K562 (cell line): ENCODE measurements around the gene HAPLN2. TPM values are rescaled to one million over a fixed set of nuclear protein-coding genes. Genes with fewer than 3 reads are reported as not detected.
A peak's percentile ranks its signal among the peaks of the same experiment; 100 is the strongest.

Experiments used
- ATAC-seq: fragments of 200-7000 bp; cut with Tn5 transposase; 3 replicates; pipeline ENCODE4 v1.9.1; 2020; ENCODE audit warnings: moderate library complexity
- BruUV-seq: library from RNA; stranded (reverse); fragments of 400-500 nt; replicated peaks from 2 replicates; lab custom pipeline; 2021; lab: Mats Ljungman, UMichigan
- CTCF ChIA-PET: fragments of 300-600 bp; formaldehyde crosslinking; extraction: SDS; loops from one replicate; lab custom pipeline; 2021; ENCODE audit warnings: low intra/inter-chr PET ratio; lab: Yijun Ruan, JAX
- POLR2A ChIA-PET: fragments of 300-600, 350-650 bp; sonication (Branson Sonifier 250); formaldehyde crosslinking; extraction: SDS; loops from one replicate; lab custom pipeline; 2021; ENCODE audit warnings: antibody characterized with exemption, inconsistent platforms; lab: Yijun Ruan, JAX
- DNase-seq, 4 experiments: peaks; one replicate each; pipeline versions ENCODE4 v3.0.0 to v3.0.0-alpha.2; 2011 to 2018; ENCODE audit warnings: low spot score in 3 of 4, mixed read lengths in 3 of 4; ENCODE audit errors: extremely low read depth in 1 of 4
- FAIRE-seq: peaks from 2 replicates; lab custom pipeline; 2011; peaks lifted over from hg19 to GRCh38; lab: Jason Lieb, UNC
- H2AFZ ChIP-seq: 2 replicates; pipeline ENCODE4 v1.6.0; 2011; ENCODE audit warnings: low read depth, low read length, control low read depth, inconsistent platforms
- H3K27ac ChIP-seq: fragments of 200-600 bp; 3 replicates; pipeline ENCODE4 v1.8.0; 2011; ENCODE audit warnings: low read depth, mild to moderate bottlenecking, control low read depth, inconsistent platforms, low read length, moderate library complexity, mixed read lengths; ENCODE audit errors: extremely low read depth
- H3K27me3 ChIP-seq, 2 experiments: fragments of 300-600 bp in 1 of 2; 2 replicates in 1 of 2; 3 replicates in 1 of 2; pipeline versions ENCODE4 v1.6.0 to v1.8.0; 2011; ENCODE audit warnings: inconsistent platforms in 2 of 2, low read length in 2 of 2, mild to moderate bottlenecking in 1 of 2, mixed read lengths in 1 of 2, moderate library complexity in 1 of 2; ENCODE audit not compliant: control insufficient read depth in 2 of 2, insufficient read depth in 2 of 2
- H3K36me3 ChIP-seq: fragments of 300-600 bp; 3 replicates; pipeline ENCODE4 v1.8.0; 2011; ENCODE audit warnings: mild to moderate bottlenecking, low read length, inconsistent platforms; ENCODE audit not compliant: control insufficient read depth, insufficient read depth
- H3K4me1 ChIP-seq, 2 experiments: fragments of 200-600 bp in 1 of 2; replicated peaks in 1 of 2; 2 replicates in 1 of 2; 3 replicates in 1 of 2; pipeline versions ENCODE4 v1.5.1 to v1.8.0; 2011; ENCODE audit warnings: inconsistent platforms in 2 of 2, low read length in 2 of 2, mild to moderate bottlenecking in 1 of 2, mixed read lengths in 1 of 2, moderate library complexity in 1 of 2; ENCODE audit not compliant: control insufficient read depth in 2 of 2, insufficient read depth in 2 of 2
- H3K4me2 ChIP-seq: 2 replicates; pipeline ENCODE4 v1.6.1; 2011; ENCODE audit warnings: low read length, control low read depth, inconsistent platforms, mixed read lengths; ENCODE audit not compliant: insufficient read depth
- H3K4me3 ChIP-seq: fragments of 200-600 bp; sonication (generic), shearing (Covaris generic); 2 replicates; pipeline ENCODE4 v1.5.1; 2016; ENCODE audit warnings: control low read depth, inconsistent platforms
- H3K79me2 ChIP-seq: fragments of 200-600 bp; 3 replicates; pipeline ENCODE4 v1.8.0; 2011; ENCODE audit warnings: low read length, inconsistent platforms; ENCODE audit not compliant: control insufficient read depth, insufficient read depth
- H3K9ac ChIP-seq, 2 experiments: 2 replicates each; pipeline versions ENCODE4 v1.6.0 to v1.6.1; 2011; ENCODE audit warnings: low read depth in 2 of 2, low read length in 2 of 2, control low read depth in 1 of 2, inconsistent platforms in 1 of 2, mild to moderate bottlenecking in 1 of 2, mixed read lengths in 1 of 2; ENCODE audit not compliant: insufficient read depth in 1 of 2
- H3K9me1 ChIP-seq: one replicate; pipeline ENCODE4 v1.6.0; 2011; ENCODE audit warnings: inconsistent platforms, mild to moderate bottlenecking, low read length, moderate library complexity; ENCODE audit not compliant: control insufficient read depth, insufficient read depth
- H3K9me3 ChIP-seq: replicated peaks from 2 replicates; pipeline ENCODE4 v1.5.1; 2011; ENCODE audit warnings: low read depth, low read length, inconsistent platforms; ENCODE audit not compliant: control insufficient read depth, insufficient read depth
- H4K20me1 ChIP-seq: replicated peaks from 2 replicates; pipeline ENCODE4 v1.6.1; 2011; ENCODE audit warnings: low read length, inconsistent platforms, mixed read lengths; ENCODE audit not compliant: control insufficient read depth, insufficient read depth
- ARID2 ChIP-seq: fragments of 450-650 bp; IDR thresholded peaks from 2 replicates; pipeline ENCODE4 v1.6.1; 2017; ENCODE audit warnings: antibody characterized with exemption, mild to moderate bottlenecking
- BHLHE40 ChIP-seq: IDR thresholded peaks from 2 replicates; pipeline ENCODE4 v1.6.1; 2011; ENCODE audit warnings: low read length, improper control_type of control experiment
- DEAF1 ChIP-seq: fragments of 450-650 bp; formaldehyde crosslinking; IDR thresholded peaks from 2 replicates; pipeline ENCODE4 v1.4.0; 2020; ENCODE audit warnings: mild to moderate bottlenecking, moderate library complexity
- EHMT2 ChIP-seq: fragments of 450-650 bp; IDR thresholded peaks from 2 replicates; pipeline ENCODE4 v1.6.1; 2018; ENCODE audit warnings: antibody characterized with exemption
- MEIS2 ChIP-seq: fragments of 450-650 bp; IDR thresholded peaks from 2 replicates; pipeline ENCODE4 v1.6.1; 2014; ENCODE audit warnings: mild to moderate bottlenecking; ENCODE audit not compliant: partially characterized antibody
- PBX2 ChIP-seq, 2 experiments: IDR thresholded peaks in 1 of 2; conservative IDR thresholded peaks in 1 of 2; 2 replicates each; pipeline ENCODE4 v1.6.1; 2016; ENCODE audit warnings: low read depth in 2 of 2, mild to moderate bottlenecking in 1 of 2, missing compliant biosample characterization in 1 of 2, missing genetic modification characterization in 1 of 2, moderate library complexity in 1 of 2
- RB1 ChIP-seq: fragments of 450-650 bp; IDR thresholded peaks from 2 replicates; pipeline ENCODE4 v1.6.1; 2017; ENCODE audit warnings: low read depth, mild to moderate bottlenecking
- RCOR1 ChIP-seq, 2 experiments: IDR thresholded peaks; 2 replicates each; pipeline ENCODE4 v1.6.1; 2012; ENCODE audit warnings: low read depth in 2 of 2, low read length in 2 of 2, borderline replicate concordance in 1 of 2, improper control_type of control experiment in 1 of 2
- SMARCC2 ChIP-seq: fragments of 450-650 bp; IDR thresholded peaks from 2 replicates; pipeline ENCODE4 v1.6.1; 2017; ENCODE audit warnings: antibody characterized with exemption, moderate library complexity, mild to moderate bottlenecking, low read depth
- ZC3H4 ChIP-seq: sonication (generic); formaldehyde crosslinking; IDR thresholded peaks from 2 replicates; pipeline ENCODE4 v1.9.0; 2021; ENCODE audit warnings: missing genetic modification reagents, borderline replicate concordance
- WGBS: fragments of 100-300 bp; shearing (Covaris generic); methylation state at CpG from one replicate; pipeline ENCODE4 v1.1.6; 2016; ENCODE audit warnings: low coverage, mixed read lengths; ENCODE audit not compliant: insufficient coverage; ENCODE audit errors: missing lambda C conversion rate; 5-methylcytosine and 5-hydroxymethylcytosine counted together
- in situ Hi-C: fragments of 300-500 bp; cut with MboI; formaldehyde crosslinking; loops from 4 replicates; pipeline ENCODE4 v1.15.0; 2018; ENCODE audit warnings: inconsistent platforms, mixed read lengths
- intact Hi-C: fragments of 100-400 bp; cut with micrococcal nuclease; formaldehyde crosslinking; loops from 2 replicates; pipeline ENCODE4 v1.14.2; 2022
- polyA plus RNA-seq, 8 experiments: library from polyadenylated mRNA; depleted of rRNA in 4 of 8; stranded (reverse) in 5 of 8; unstranded in 3 of 8; fragments of >200 nt; fragmentation: Nextera tagmentation in 2 of 8; fragmentation: Illumina TruSeq in 1 of 8; extraction: Ambion mirVana in 2 of 8; extraction: Trizol in 1 of 8; gene quantifications; 2 replicates each; pipeline versions ENCODE4 v1.2.1 to v1.2.3, GENCODE V29; 2011 to 2014; ENCODE audit warnings: inconsistent platforms in 1 of 8, missing spikeins in 1 of 8
- total RNA-seq, 7 experiments: library from RNA; depleted of rRNA in 6 of 7; stranded (reverse); fragments of >200 nt in 6 of 7; fragmentation: Illumina TruSeq in 2 of 7; extraction: Trizol in 2 of 7; gene quantifications; 2 replicates each; pipeline versions ENCODE4 v1.2.1 to v1.2.3, GENCODE V29; 2011 to 2021; ENCODE audit warnings: low replicate concordance in 1 of 7

Gene HAPLN2
- total and polyA plus RNA-seq, 9 of the 15 experiments (the other 6 are each of a cell fraction or from before 2014, with no cell fraction given): 0.14 to 5.2 (median 3.8) TPM; not detected in 4

GRCh38 chr1:156627313-156627880 is 8.2 kb downstream of the HAPLN2 start:
- peak; percentile 46 to 82 (median 54) for DNase-seq
- Histone ChIP-seq H3K36me3 (no peaks in the 10 kb centered on the region), H4K20me1 (peaks cover 4% of the 10 kb centered on the region; the same call in 1 of the 2 replicates), H3K9me1 (no peaks in the 10 kb centered on the region), H3K4me3 (no peak overlapping the region), H3K9ac (no peak overlapping the region), H3K4me1 (peaks cover 3 to 25% of the 10 kb centered on the region in 2 experiments; a peak in 4 of 5 replicates), H2AFZ (no peak overlapping the region), H3K27me3 (peaks cover 9 to 10% of the 10 kb centered on the region in 2 experiments; a peak in 3 of 5 replicates), H3K27ac (no peak overlapping the region), H3K9me3 (no peaks in the 10 kb centered on the region), H3K79me2 (no peaks in the 10 kb centered on the region), H3K4me2 (no peak overlapping the region)
- in situ Hi-C loops: no loop called here
- intact Hi-C loops: loop anchor here (1.0 to 5.0 kb wide), 3 partner anchors 30 to 100 kb away; partner anchors contain the start of genes ISG20L2 and METTL25B
- POLR2A ChIA-PET: interaction anchor here (0.6 to 1.4 kb wide), 9 partner anchors 9 to 220 kb away, joined by 3 to 4 read pairs (median 3); partner anchors contain the start of genes ISG20L2, METTL25B and MRPL24
- peak; percentile 85 for FAIRE-seq
- 75% methylated on average over 2 of the region's 2 CpGs for WGBS
- BruUV-seq: no TSS peak
- CTCF ChIA-PET: interaction anchor here (0.7 to 4.0 kb wide), 9 partner anchors 27 to 466 kb away, joined by 3 to 58 read pairs (median 4); partner anchors contain the start of genes CRABP2 and NES
- ATAC-seq: peak; percentile 30
- TF ChIP-seq BHLHE40 (no peak), RB1 (peak; percentile 22; the same call in 1 of the 2 replicates), DEAF1 (CRISPR knock-in tag) (peak; percentile 17; the same call in 1 of the 2 replicates), MEIS2 (peak; percentile 48), EHMT2 (peak; percentile 79; the same call in 1 of the 2 replicates), SMARCC2 (peak; percentile 70; the same call in 1 of the 2 replicates), RCOR1 (IDR thresholded peaks at IDR 0.05; ENCODE audit: borderline replicate concordance in 1 of 2, low read depth in 2 of 2, low read length in 2 of 2) (peak in 1 of 2 experiments; percentile 28; a peak in 1 of 4 replicates), ZC3H4 (CRISPR knock-in tag) (no peak), PBX2 (CRISPR knock-in tag; IDR thresholded peaks at IDR 0.05; ENCODE audit: low read depth) (no peak; the same call in none of the 2 replicates), PBX2 (tag; conservative IDR thresholded peaks at IDR 0.05; ENCODE audit: low read depth) (peak; percentile 76), ARID2 (peak; percentile 79)
